K562 (cell line): ENCODE results near the gene RNF6. TPM values are rescaled to one million over a fixed set of nuclear protein-coding genes. Genes with fewer than 3 reads are reported as not detected.

Experiments
- BRD4 ChIP-seq: fragments of 200-600 bp; sonication (generic); IDR thresholded peaks from 2 replicates; pipeline ENCODE4 v1.6.1; 2017; ENCODE audit warnings: inconsistent platforms
- CBX1 ChIP-seq: sonication (generic); IDR thresholded peaks from 2 replicates; pipeline ENCODE4 v1.6.1; 2016; ENCODE audit warnings: antibody characterized with exemption, low read depth, mild to moderate bottlenecking
- CCAR2 ChIP-seq: fragments of 200-400 bp; formaldehyde crosslinking; IDR thresholded peaks from 2 replicates; pipeline ENCODE4 v1.6.1; 2017; ENCODE audit warnings: mild to moderate bottlenecking, low read depth, low read length
- GABPB1 ChIP-seq: sonication (generic); formaldehyde crosslinking; IDR thresholded peaks from 2 replicates; pipeline ENCODE4 v1.8.0; 2022; ENCODE audit warnings: mild to moderate bottlenecking, missing genetic modification reagents
- L3MBTL2 ChIP-seq: fragments of 450-650 bp; IDR thresholded peaks from 2 replicates; pipeline ENCODE4 v1.6.1; 2016; ENCODE audit warnings: mild to moderate bottlenecking, moderate library complexity
- MAFK ChIP-seq: IDR thresholded peaks from 2 replicates; pipeline ENCODE4 v1.6.1; 2011; ENCODE audit warnings: low read length, improper control_type of control experiment
- NCOA4 ChIP-seq: fragments of 450-650 bp; IDR thresholded peaks from 2 replicates; pipeline ENCODE4 v1.6.1; 2018; ENCODE audit warnings: mild to moderate bottlenecking; ENCODE audit not compliant: partially characterized antibody
- NFIX ChIP-seq: fragments of 250-450 bp; sonication (Bioruptor Pico); IDR thresholded peaks from 2 replicates; pipeline ENCODE4 v1.4.0; 2020; ENCODE audit warnings: low read depth, mild to moderate bottlenecking, moderate library complexity
- NRF1 ChIP-seq, 2 experiments: fragments of 450-650 bp; IDR thresholded peaks in 1 of 2; conservative IDR thresholded peaks in 1 of 2; 2 replicates each; pipeline ENCODE4 v1.6.1; 2014; ENCODE audit warnings: mild to moderate bottlenecking in 2 of 2
- PHF8 ChIP-seq: fragments of 200-600 bp; sonication (generic); IDR thresholded peaks from 2 replicates; pipeline ENCODE4 v1.6.1; 2012; ENCODE audit warnings: mixed run types, mild to moderate bottlenecking, inconsistent platforms, low read length, moderate library complexity, borderline replicate concordance
- POLR3A ChIP-seq: IDR thresholded peaks from 2 replicates; pipeline ENCODE4 v1.6.1; 2011; ENCODE audit warnings: borderline replicate concordance, mild to moderate bottlenecking, moderate library complexity; ENCODE audit not compliant: insufficient read length, insufficient read depth; ENCODE audit errors: extremely low read depth
- RBM39 ChIP-seq: fragments of 200-400 bp; formaldehyde crosslinking; optimal IDR thresholded peaks from 2 replicates; pipeline ENCODE3; 2018; ENCODE audit warnings: low read depth, low read length
- SETDB1 ChIP-seq: IDR thresholded peaks from one replicate; pipeline ENCODE4 v1.6.1; 2012; ENCODE audit warnings: low read length, control low read depth, inconsistent platforms
- SIN3A ChIP-seq, 2 experiments: fragments of 150-350 bp in 1 of 2; IDR thresholded peaks; 2 replicates each; pipeline ENCODE4 v1.6.1; 2011 to 2016; ENCODE audit warnings: borderline replicate concordance in 2 of 2, low read depth in 2 of 2, low read length in 2 of 2, mild to moderate bottlenecking in 2 of 2, moderate library complexity in 2 of 2; ENCODE audit not compliant: control insufficient read depth in 1 of 2
- TGIF2 ChIP-seq: sonication (generic); formaldehyde crosslinking; IDR thresholded peaks from 2 replicates; pipeline ENCODE4 v1.8.1; 2022; ENCODE audit warnings: mild to moderate bottlenecking, missing genetic modification reagents, moderate library complexity
- ZNF324 ChIP-seq: fragments of 250-450 bp; sonication (Bioruptor Pico); IDR thresholded peaks from 2 replicates; pipeline ENCODE4 v1.4.0; 2020; ENCODE audit warnings: mild to moderate bottlenecking
- ZNF699 ChIP-seq: fragments of 250-450 bp; sonication (Bioruptor Pico); IDR thresholded peaks from 2 replicates; pipeline ENCODE4 v1.8.0; 2021; ENCODE audit warnings: mild to moderate bottlenecking, moderate library complexity; ENCODE audit not compliant: insufficient replicate concordance
- ZNF707 ChIP-seq: fragments of 250-450 bp; sonication (Bioruptor Pico); conservative IDR thresholded peaks from 2 replicates; pipeline ENCODE4 v1.8.0; 2022; ENCODE audit warnings: inconsistent platforms, mild to moderate bottlenecking, moderate library complexity
- polyA plus RNA-seq, 8 experiments: library from polyadenylated mRNA; depleted of rRNA in 4 of 8; stranded (reverse) in 5 of 8; unstranded in 3 of 8; fragments of >200 nt; fragmentation: Nextera tagmentation in 2 of 8; fragmentation: Illumina TruSeq in 1 of 8; extraction: Ambion mirVana in 2 of 8; extraction: Trizol in 1 of 8; gene quantifications; 2 replicates each; pipeline versions ENCODE4 v1.2.1 to v1.2.3, GENCODE V29; 2011 to 2014; ENCODE audit warnings: inconsistent platforms in 1 of 8, missing spikeins in 1 of 8
- total RNA-seq, 7 experiments: library from RNA; depleted of rRNA in 6 of 7; stranded (reverse); fragments of >200 nt in 6 of 7; fragmentation: Illumina TruSeq in 2 of 7; extraction: Trizol in 2 of 7; gene quantifications; 2 replicates each; pipeline versions ENCODE4 v1.2.1 to v1.2.3, GENCODE V29; 2011 to 2021; ENCODE audit warnings: low replicate concordance in 1 of 7
- TF ChIP-seq, protein P1 (sequence below): fragments of 250-450 bp; sonication (Bioruptor Pico); IDR thresholded peaks from 2 replicates; pipeline ENCODE4 v1.8.0; 2022; ENCODE audit warnings: moderate library complexity, mild to moderate bottlenecking, inconsistent platforms
- TF ChIP-seq, protein P2 (sequence below): fragments of 450-650 bp; conservative IDR thresholded peaks from 2 replicates; pipeline ENCODE4 v1.6.1; 2016; ENCODE audit warnings: missing genetic modification characterization, low read depth, mild to moderate bottlenecking, missing compliant biosample characterization, moderate library complexity
- TF ChIP-seq, protein P3 (sequence below): IDR thresholded peaks from 3 replicates; pipeline ENCODE4 v1.6.1; 2011; ENCODE audit warnings: borderline replicate concordance, mild to moderate bottlenecking, moderate library complexity; ENCODE audit not compliant: insufficient read length; ENCODE audit errors: extremely low read depth

RNF6 gene
- total and polyA plus RNA-seq, 9 of the 15 experiments (the other 6 are each of a cell fraction or from before 2014, with no cell fraction given), result 12.0 to 31.4 (median 22.3) TPM

DNA sequence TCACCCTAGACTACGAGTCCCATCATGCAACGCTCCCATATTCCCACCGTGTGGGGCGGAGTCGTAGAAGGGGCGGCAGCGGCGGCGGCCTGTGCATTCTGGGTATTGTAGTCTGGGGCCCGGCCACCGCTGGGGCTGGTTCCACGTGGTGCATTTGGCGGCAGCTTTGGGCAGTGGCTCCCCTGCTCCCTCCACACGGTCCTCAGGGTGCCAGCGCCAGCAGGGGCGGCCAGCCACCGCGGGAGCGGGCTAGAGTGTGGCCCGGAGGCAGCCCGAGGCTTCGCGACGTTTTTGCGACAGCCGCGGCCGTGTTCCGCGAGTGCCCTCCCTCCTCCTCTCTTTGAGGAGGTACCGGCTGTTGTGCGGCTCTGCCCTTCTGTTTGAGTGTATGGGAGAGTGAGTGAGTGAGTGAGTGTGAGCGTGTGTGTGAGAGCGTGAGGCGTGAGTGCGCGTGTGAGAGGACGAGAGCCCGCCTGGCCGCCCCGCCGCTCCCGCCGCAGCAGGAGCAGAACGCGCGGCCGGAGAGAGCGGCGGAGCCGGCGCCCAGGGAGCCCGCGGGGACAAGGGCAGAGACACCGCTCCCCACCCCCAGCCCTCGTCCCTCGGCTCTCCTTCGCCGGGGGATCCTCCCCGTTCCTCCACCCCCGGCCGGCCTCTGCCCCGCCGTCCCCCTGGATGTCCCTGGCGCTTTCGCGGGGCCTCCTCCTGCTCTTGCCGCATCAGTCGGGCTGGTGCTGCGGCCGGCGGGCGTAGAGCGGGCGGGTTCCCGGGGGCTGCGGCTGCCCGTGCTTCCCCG, 31.9 kb upstream of the RNF6 start, which contains the start of gene CDK8 (continued):
- TF ChIP-seq, protein P1, sequence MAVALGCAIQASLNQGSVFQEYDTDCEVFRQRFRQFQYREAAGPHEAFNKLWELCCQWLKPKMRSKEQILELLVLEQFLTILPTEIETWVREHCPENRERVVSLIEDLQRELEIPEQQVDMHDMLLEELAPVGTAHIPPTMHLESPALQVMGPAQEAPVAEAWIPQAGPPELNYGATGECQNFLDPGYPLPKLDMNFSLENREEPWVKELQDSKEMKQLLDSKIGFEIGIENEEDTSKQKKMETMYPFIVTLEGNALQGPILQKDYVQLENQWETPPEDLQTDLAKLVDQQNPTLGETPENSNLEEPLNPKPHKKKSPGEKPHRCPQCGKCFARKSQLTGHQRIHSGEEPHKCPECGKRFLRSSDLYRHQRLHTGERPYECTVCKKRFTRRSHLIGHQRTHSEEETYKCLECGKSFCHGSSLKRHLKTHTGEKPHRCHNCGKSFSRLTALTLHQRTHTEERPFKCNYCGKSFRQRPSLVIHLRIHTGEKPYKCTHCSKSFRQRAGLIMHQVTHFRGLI, result no peak
- TF ChIP-seq BRD4, result no peak
- no peak for TF ChIP-seq ZNF324 (CRISPR knock-in tag)
- peak; percentile 36 to 44; a peak in 1 of 4 replicates for TF ChIP-seq NRF1 (conservative IDR thresholded peaks at IDR 0.05 in 1 of 2, IDR thresholded peaks at IDR 0.05 in 1 of 2)
- no peak; the same call in 1 of the 2 replicates for TF ChIP-seq GABPB1 (CRISPR knock-in tag)
- TF ChIP-seq L3MBTL2, result peak; percentile 70
- TF ChIP-seq SETDB1, result no peak
- TF ChIP-seq ZNF707, result no peak
- TF ChIP-seq ZNF699 (CRISPR knock-in tag), result no peak
- TF ChIP-seq MAFK, result no peak
- no peak for TF ChIP-seq CBX1
- TF ChIP-seq, protein P2, sequence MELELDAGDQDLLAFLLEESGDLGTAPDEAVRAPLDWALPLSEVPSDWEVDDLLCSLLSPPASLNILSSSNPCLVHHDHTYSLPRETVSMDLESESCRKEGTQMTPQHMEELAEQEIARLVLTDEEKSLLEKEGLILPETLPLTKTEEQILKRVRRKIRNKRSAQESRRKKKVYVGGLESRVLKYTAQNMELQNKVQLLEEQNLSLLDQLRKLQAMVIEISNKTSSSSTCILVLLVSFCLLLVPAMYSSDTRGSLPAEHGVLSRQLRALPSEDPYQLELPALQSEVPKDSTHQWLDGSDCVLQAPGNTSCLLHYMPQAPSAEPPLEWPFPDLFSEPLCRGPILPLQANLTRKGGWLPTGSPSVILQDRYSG (tag), result no peak; the same call in 1 of the 2 replicates
- peak; percentile 55; the same call in 1 of the 2 replicates for TF ChIP-seq PHF8
- TF ChIP-seq SIN3A (IDR thresholded peaks at IDR 0.05; ENCODE audit: borderline replicate concordance in 2 of 2, control insufficient read depth in 1 of 2, low read depth in 2 of 2, low read length in 2 of 2), result no peak; a peak in 1 of 4 replicates
- TF ChIP-seq RBM39, result no peak
- no peak for TF ChIP-seq POLR3A
- no peak for TF ChIP-seq NCOA4
- TF ChIP-seq, protein P3, sequence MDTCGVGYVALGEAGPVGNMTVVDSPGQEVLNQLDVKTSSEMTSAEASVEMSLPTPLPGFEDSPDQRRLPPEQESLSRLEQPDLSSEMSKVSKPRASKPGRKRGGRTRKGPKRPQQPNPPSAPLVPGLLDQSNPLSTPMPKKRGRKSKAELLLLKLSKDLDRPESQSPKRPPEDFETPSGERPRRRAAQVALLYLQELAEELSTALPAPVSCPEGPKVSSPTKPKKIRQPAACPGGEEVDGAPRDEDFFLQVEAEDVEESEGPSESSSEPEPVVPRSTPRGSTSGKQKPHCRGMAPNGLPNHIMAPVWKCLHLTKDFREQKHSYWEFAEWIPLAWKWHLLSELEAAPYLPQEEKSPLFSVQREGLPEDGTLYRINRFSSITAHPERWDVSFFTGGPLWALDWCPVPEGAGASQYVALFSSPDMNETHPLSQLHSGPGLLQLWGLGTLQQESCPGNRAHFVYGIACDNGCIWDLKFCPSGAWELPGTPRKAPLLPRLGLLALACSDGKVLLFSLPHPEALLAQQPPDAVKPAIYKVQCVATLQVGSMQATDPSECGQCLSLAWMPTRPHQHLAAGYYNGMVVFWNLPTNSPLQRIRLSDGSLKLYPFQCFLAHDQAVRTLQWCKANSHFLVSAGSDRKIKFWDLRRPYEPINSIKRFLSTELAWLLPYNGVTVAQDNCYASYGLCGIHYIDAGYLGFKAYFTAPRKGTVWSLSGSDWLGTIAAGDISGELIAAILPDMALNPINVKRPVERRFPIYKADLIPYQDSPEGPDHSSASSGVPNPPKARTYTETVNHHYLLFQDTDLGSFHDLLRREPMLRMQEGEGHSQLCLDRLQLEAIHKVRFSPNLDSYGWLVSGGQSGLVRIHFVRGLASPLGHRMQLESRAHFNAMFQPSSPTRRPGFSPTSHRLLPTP, result no peak
- TF ChIP-seq TGIF2 (CRISPR knock-in tag), result no peak
- no peak for TF ChIP-seq CCAR2
- TF ChIP-seq NFIX, result no peak
